ENCODE results near the gene RNF44.

DNA sequence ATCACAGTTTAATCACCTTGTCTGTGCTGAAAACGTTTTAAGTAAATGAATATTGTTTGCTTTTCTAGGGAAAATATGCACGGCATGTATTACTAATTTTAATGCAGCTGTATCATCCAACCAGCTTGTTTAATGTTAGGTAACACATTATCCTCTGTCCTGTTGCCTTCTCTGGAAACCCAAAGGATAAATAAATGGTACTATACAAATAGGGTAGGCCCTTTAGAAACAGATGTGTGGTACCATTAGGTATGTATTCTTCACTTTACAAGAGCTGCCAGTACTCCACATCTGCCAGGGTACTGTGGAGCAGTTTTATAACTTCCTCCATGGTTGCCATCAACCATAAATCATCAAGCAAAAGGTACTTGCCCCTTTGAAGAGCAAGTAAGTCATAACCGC, 46.1 kb downstream of the RNF44 start:
- TF ChIP-seq EZH2phosphoT487 (IDR thresholded peaks at IDR 0.05; ENCODE audit: borderline replicate concordance, low read length) = no peak
- TF ChIP-seq, protein P1, sequence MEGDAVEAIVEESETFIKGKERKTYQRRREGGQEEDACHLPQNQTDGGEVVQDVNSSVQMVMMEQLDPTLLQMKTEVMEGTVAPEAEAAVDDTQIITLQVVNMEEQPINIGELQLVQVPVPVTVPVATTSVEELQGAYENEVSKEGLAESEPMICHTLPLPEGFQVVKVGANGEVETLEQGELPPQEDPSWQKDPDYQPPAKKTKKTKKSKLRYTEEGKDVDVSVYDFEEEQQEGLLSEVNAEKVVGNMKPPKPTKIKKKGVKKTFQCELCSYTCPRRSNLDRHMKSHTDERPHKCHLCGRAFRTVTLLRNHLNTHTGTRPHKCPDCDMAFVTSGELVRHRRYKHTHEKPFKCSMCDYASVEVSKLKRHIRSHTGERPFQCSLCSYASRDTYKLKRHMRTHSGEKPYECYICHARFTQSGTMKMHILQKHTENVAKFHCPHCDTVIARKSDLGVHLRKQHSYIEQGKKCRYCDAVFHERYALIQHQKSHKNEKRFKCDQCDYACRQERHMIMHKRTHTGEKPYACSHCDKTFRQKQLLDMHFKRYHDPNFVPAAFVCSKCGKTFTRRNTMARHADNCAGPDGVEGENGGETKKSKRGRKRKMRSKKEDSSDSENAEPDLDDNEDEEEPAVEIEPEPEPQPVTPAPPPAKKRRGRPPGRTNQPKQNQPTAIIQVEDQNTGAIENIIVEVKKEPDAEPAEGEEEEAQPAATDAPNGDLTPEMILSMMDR (conservative IDR thresholded peaks at IDR 0.05; ENCODE audit: low read depth, low read length) = no peak

Data from PC-3 (cell line).